ENCODE measurements around the gene C8G. TPM values are rescaled to one million over a fixed set of nuclear protein-coding genes. Genes with fewer than 3 reads are reported as not detected.

Gene C8G
- total RNA-seq, 2 donors from 2014 or later: not detected

GRCh38 chr9:136910901-136911245 is 34.2 kb upstream of the C8G start:
- no peak overlapping the region for H3K4me3 ChIP-seq
- intact Hi-C loops (cut with DNase I): no loop called here
- no peak overlapping the region for H3K27ac ChIP-seq
- WGBS: 87% methylated on average over 12 of the region's 12 CpGs
- H3K4me1 ChIP-seq (replicated peaks): no peaks in the 10 kb centered on the region
- H3K9me3 ChIP-seq: no peaks in the 10 kb centered on the region
- no peaks in the 10 kb centered on the region for H3K36me3 ChIP-seq
- no peaks in the 10 kb centered on the region for H3K27me3 ChIP-seq (replicated peaks; ENCODE audit: insufficient read depth)
- no peak for DNase-seq (ENCODE audit: low spot score)
- TF ChIP-seq CTCF (IDR thresholded peaks at IDR 0.05) (no peak), POLR2AphosphoS5 (IDR thresholded peaks at IDR 0.05) (no peak), POLR2A (IDR thresholded peaks at IDR 0.05) (no peak)

GRCh38 chr9:136913701-136914438 is 31.2 kb upstream of the C8G start:
- TF ChIP-seq POLR2A (IDR thresholded peaks at IDR 0.05): no peak
- no peak for TF ChIP-seq CTCF (IDR thresholded peaks at IDR 0.05)
- TF ChIP-seq POLR2AphosphoS5 (IDR thresholded peaks at IDR 0.05): no peak
- 90% methylated on average over 17 of the region's 17 CpGs for WGBS
- Histone ChIP-seq H3K27me3 (replicated peaks; ENCODE audit: insufficient read depth) (no peaks in the 10 kb centered on the region), H3K36me3 (peaks cover 0 to 5% of the 10 kb centered on the region in 2 donors), H3K27ac (no peak overlapping the region), H3K4me1 (replicated peaks) (no peaks in the 10 kb centered on the region), H3K9me3 (no peaks in the 10 kb centered on the region), H3K4me3 (no peak overlapping the region)
- intact Hi-C loops (cut with DNase I): no loop called here
- no peak for DNase-seq (ENCODE audit: low spot score)

- Histone ChIP-seq H3K27ac (no peak overlapping the region), H3K4me1 (replicated peaks) (no peaks in the 10 kb centered on the region), H3K36me3 (peaks cover 0 to 13% of the 10 kb centered on the region in 2 donors), H3K27me3 (replicated peaks; ENCODE audit: insufficient read depth) (no peaks in the 10 kb centered on the region), H3K9me3 (no peaks in the 10 kb centered on the region), H3K4me3 (no peak overlapping the region)
- intact Hi-C loops (cut with DNase I): no loop called here
- 89% methylated on average over 21 of the region's 21 CpGs for WGBS
- TF ChIP-seq CTCF (IDR thresholded peaks at IDR 0.05): no peak
- no peak for DNase-seq (ENCODE audit: low spot score)
Observed at GRCh38 chr9:136915632-136916329, 29.3 kb upstream of the C8G start.

- DNase-seq (ENCODE audit: low spot score): no peak
- H3K4me3 ChIP-seq: no peak overlapping the region
- no peaks in the 10 kb centered on the region for H3K9me3 ChIP-seq
- 90% methylated on average over 30 of the region's 32 CpGs for WGBS
- no peak overlapping the region for H3K27ac ChIP-seq
- intact Hi-C loops (cut with DNase I): no loop called here
- peaks cover 6 to 18% of the 10 kb centered on the region in 2 donors for H3K36me3 ChIP-seq
- no peaks in the 10 kb centered on the region for H3K27me3 ChIP-seq (replicated peaks; ENCODE audit: insufficient read depth)
- H3K4me1 ChIP-seq (replicated peaks): no peaks in the 10 kb centered on the region
- TF ChIP-seq POLR2A (IDR thresholded peaks at IDR 0.05) (no peak), CTCF (IDR thresholded peaks at IDR 0.05) (no peak), POLR2AphosphoS5 (IDR thresholded peaks at IDR 0.05) (no peak)
Observed at GRCh38 chr9:136916330-136917184, 28.5 kb upstream of the C8G start.

Measured in prostate gland (tissue), 2 donors.